IPS-11a (cell line): ENCODE data around the gene PPARG.
"Not testable (repeated sequence)": the region's sequence is repeated elsewhere in the genome, so short reads cannot be mapped to it uniquely, and the experiment has no call there.

Source experiments
- H3K4me3 ChIP-seq: one replicate; pipeline ENCODE4 v1.5.1; 2013; ENCODE audit warnings: low read depth, low read length, control low read depth

The PPARG gene

DNA sequence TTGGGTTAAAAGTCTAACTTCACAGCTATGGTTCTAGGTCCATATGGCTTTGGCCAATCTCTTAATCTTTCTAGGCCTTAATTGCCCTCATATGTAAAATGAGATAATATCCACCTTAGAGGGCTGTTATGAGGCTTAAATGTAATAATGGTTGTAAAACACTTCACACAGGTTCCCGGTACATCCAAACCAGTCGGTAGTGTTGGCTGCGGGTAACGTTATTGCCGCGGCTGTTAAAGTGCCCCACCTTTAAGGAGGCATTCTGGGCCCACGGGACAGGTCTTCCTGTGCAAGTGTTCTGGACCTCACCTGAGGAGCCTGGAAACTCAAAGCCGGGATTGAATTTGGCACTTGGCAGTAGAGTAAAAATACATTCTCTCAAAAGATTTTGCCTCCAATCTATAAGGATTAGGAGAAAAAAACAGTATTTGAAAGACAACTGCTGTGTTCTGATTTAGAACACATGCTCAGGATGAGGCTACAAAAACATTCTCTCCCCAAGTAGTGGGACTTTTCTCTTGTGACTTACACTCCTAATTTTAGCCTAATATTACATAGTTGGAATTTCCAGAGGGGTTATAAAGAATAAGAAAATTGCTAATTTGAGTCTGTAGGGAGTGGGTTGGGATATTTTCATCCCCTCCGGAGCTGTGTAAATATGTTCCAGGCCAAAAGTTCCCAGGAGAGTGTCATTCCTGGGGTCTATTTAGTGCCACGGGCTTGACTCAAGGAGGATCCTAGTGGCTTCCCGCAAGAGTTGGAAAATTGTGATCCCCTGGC is 150.5 kb downstream of the PPARG start:
- no peak overlapping the region for H3K4me3 ChIP-seq

DNA sequence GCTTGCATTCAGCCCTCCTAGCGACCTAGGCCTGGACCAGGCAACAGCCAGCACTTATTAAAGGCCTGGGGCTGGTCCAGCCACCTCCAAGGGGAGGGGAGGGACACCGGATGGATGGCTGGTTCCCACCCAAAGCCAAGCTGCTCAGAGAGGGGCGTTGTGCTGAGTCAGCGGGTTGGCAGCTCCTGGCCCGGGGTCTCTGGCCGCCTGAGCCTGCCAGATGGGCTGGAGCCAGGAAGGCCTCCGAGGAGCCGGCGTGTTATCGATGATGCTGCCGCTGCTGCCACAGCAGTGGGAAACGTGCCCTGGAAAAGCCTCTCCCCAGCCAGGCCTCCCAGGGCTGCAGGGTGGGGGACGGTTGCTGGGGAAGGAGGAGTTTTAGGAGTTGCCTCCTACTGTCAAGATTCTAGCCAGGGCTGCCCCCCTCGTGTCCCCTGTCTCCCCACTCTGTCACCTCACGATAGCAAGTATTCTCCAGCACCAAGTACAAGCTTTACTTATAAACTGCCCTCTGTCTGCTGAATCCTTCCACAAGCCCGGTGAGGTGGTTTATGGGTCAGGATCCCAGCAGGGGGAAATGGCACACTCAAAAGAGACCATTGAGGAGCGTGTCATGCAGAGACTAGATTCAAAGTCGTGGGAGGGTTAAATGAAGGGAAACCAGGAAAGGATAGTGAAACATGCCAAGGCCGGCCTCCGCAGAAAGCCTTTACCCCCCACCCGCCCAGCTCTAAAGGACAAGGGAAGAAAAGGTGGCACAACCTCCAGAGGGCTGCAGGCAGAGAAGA is 152.3 kb downstream of the PPARG start:
- H3K4me3 ChIP-seq = no peak overlapping the region

DNA sequence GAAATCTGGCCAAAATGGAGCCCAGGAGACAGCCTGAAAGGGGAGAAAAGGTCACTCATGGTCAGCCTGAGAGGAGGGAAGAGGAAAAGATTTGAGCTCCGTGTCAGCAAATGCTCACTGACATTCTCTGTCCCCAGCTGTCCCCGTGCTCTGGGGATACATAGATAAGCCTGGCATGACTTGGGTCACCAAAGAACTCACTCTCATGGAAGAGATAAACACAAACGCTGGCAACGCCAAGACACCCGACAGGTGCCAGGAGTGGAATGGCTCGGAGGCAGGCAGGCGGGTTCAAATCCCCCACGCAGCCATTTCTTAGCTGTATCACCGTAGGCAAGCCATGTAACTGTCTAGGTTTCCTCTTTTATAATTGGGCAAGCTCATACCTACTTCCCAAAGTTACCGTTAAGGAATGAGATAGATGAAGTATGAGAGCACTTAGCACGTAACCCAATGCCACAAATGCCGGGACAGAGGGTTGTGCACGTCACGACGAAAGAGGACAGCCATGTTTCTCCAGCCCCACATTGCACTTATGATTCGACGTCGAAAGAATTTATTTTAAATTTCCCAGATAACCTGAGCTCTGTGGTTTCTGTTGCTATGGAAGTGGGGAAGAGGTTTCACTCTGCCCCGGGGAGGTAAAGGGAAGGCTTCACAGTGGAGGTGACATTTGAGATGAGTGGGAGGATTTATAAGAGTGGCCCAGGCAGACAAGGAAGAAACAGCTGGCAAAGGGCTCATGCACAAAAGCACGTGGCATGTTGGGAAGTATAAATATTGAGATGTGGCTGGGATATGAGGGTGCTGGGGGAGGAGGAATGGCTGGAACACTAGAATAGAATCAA is 154.0 kb downstream of the PPARG start:
- H3K4me3 ChIP-seq = no peak overlapping the region

GRCh38 chr3:12443781-12444522 is 155.1 kb downstream of the PPARG start:
- H3K4me3 ChIP-seq = no peak overlapping the region

- no peak overlapping the region for H3K4me3 ChIP-seq
Measured at GRCh38 chr3:12444582-12445471, 156.0 kb downstream of the PPARG start.

- H3K4me3 ChIP-seq = no peak overlapping the region
Measured at GRCh38 chr3:12445523-12446240, 156.8 kb downstream of the PPARG start.

DNA sequence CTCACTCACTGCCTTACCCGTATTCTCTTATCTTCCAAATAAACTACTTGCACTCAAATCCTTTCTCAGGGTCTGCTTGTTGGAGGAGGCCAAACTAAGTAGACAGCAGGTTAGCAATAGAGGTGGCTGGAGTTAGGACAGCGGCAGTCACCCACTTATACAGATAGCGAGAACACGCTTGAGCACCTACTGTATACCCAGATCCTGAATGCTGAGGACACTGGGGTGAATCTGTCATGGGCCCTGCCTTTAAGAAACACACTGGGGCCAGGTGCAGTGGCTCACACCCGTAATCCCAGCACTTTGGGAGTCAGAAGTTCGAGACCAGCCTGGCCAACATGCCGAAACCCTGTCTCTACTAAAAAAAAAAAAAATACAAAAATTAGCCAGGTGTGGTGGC is 157.4 kb downstream of the PPARG start:
- no peak overlapping the region for H3K4me3 ChIP-seq

GRCh38 chr3:12447075-12447474 is 158.2 kb downstream of the PPARG start:
- H3K4me3 ChIP-seq = no peak overlapping the region

GRCh38 chr3:12448404-12449202 is 159.7 kb downstream of the PPARG start:
- not testable (repeated sequence) for H3K4me3 ChIP-seq

GRCh38 chr3:12449889-12450682 is 161.2 kb downstream of the PPARG start:
- H3K4me3 ChIP-seq = no peak overlapping the region

GRCh38 chr3:12451481-12451880 is 162.6 kb downstream of the PPARG start:
- no peak overlapping the region for H3K4me3 ChIP-seq

- no peak overlapping the region for H3K4me3 ChIP-seq
Measured at GRCh38 chr3:12451960-12452359, 163.1 kb downstream of the PPARG start.

DNA sequence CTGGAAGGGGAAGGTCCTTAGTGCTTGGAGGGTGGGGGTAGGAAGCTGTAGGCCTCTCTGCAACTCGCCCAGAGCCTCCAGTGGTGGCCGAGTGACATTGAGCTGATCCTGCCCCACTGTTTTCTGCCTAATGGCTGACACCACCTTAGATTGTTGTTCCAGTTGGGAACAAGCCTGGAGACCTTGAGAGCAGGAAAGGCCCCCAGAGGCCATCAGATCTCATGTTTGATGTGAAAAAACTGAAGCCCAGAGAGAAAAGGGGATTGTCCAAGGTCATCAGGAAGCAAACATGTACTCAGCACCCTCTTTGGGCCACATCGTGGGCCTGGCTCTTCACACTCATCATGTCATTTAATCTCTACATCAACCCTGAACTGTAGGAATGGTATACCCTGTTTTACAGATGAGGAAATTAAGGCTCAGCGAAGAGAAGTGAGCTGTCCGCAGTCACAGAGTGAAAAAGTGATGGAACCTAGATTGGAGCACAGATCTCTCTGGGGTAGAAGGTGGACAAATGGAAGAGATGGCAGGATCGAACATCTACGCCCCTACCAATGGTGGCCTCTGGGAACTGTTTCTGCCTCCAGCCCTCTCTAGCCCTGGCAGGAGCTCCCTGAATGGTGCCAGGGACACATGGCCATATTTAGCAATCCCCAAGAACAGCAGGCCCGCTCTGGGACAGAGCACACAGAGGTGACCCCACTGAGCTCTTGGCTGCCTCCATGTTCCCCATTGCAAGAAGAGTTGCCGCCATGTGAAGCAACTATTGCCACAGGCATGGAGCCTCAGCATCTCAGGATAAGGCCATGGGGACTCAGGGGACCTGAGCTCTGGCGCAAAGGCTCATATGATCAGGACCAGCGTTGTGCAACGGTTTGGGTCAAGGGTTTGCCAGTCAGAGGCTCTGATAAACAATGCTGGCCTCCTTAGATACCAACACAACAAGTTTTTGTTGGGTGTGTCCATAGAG is 163.8 kb downstream of the PPARG start:
- H3K4me3 ChIP-seq = no peak overlapping the region

- no peak overlapping the region for H3K4me3 ChIP-seq
Measured at GRCh38 chr3:12454076-12454815, 165.4 kb downstream of the PPARG start.

DNA sequence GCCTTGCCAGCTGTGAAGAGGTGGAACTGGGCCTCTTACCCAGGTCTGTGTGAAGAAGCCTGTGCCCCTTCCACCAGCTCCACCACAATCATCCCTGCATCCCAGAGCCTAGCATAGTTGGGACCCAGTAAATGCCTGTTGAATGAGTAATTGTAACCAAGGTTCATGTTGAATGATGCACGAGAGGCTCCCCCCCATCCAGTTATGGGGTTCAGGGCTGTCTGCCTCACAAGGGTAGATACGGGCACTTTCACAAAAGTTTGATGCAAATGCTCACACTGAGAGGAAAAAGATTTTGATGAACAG is 165.9 kb downstream of the PPARG start:
- no peak overlapping the region for H3K4me3 ChIP-seq

GRCh38 chr3:12455740-12456139 is 166.9 kb downstream of the PPARG start:
- no peak overlapping the region for H3K4me3 ChIP-seq
